ENCODE data around the gene CALR.

CALR gene

GRCh38 chr19:12937093-12937926, 1.1 kb upstream of the CALR start:
- DNase-seq (ENCODE audit: low spot score), result no peak
- no peak for TF ChIP-seq CTCF (IDR thresholded peaks at IDR 0.05; ENCODE audit: extremely low read depth, missing control alignments)

GRCh38 chr19:12938779-12939601, 581 bp downstream of the CALR start:
- DNase-seq (ENCODE audit: low spot score), result peak; percentile 36
- no peak for TF ChIP-seq CTCF (IDR thresholded peaks at IDR 0.05; ENCODE audit: extremely low read depth, missing control alignments)

GRCh38 chr19:12939975-12940423, 1.6 kb downstream of the CALR start:
- no peak for DNase-seq (ENCODE audit: low spot score)

GRCh38 chr19:12940897-12941296, 2.5 kb downstream of the CALR start:
- TF ChIP-seq CTCF (IDR thresholded peaks at IDR 0.05; ENCODE audit: extremely low read depth, missing control alignments), result no peak
- DNase-seq (ENCODE audit: low spot score), result no peak

More at GRCh38 chr19:12939975-12940423, 1.6 kb downstream of the CALR start:
- TF ChIP-seq CTCF (IDR thresholded peaks at IDR 0.05; ENCODE audit: extremely low read depth, missing control alignments), result no peak

GRCh38 chr19:12943437-12944044, 5.1 kb downstream of the CALR start:
- TF ChIP-seq CTCF (IDR thresholded peaks at IDR 0.05; ENCODE audit: extremely low read depth, missing control alignments), result no peak
- no peak for DNase-seq (ENCODE audit: low spot score)

DNA sequence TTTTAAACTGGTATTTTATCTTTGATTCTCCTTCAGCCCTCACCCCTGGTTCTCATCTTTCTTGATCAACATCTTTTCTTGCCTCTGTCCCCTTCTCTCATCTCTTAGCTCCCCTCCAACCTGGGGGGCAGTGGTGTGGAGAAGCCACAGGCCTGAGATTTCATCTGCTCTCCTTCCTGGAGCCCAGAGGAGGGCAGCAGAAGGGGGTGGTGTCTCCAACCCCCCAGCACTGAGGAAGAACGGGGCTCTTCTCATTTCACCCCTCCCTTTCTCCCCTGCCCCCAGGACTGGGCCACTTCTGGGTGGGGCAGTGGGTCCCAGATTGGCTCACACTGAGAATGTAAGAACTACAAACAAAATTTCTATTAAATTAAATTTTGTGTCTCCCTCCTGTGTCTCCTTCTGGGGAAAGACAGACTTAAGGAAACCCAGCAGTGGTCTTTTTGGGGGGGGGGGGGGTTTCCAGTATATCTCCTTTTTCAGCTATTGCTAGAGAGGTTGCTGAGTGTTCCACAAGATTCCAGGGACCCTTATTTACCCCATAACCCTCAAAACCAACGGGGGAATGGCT, 5.8 kb downstream of the CALR start:
- TF ChIP-seq CTCF (IDR thresholded peaks at IDR 0.05; ENCODE audit: extremely low read depth, missing control alignments), result no peak
- DNase-seq (ENCODE audit: low spot score), result no peak

Measured in GM20000 (cell line).